ENCODE results near the gene TUBGCP6. TPM values are rescaled to one million over a fixed set of nuclear protein-coding genes. Genes with fewer than 3 reads are reported as not detected.

Gene TUBGCP6
- total RNA-seq, 1 experiment from 2014 or later: 31.3 TPM

GRCh38 chr22:50182176-50183081, 62.4 kb downstream of the TUBGCP6 start:
- in situ Hi-C loops (cut with HindIII; ENCODE audit: low pct_unique_long_range_greater_than_20kb, low sequenced_read_pairs): no loop called here
- DNase-seq (ENCODE audit: low read depth, low spot score): no peak
- intact Hi-C loops (cut with micrococcal nuclease; ENCODE audit: unreplicated experiment): no loop called here
- Histone ChIP-seq H3K36me3 (ENCODE audit: control insufficient read depth, insufficient read depth, low read length) (no peaks in the 10 kb centered on the region), H3K27me3 (ENCODE audit: control insufficient read depth, insufficient read depth, low read length) (no peaks in the 10 kb centered on the region), H3K27ac (ENCODE audit: low read length) (no peak overlapping the region), H3K4me1 (ENCODE audit: control insufficient read depth, insufficient read depth, low read length) (peaks cover 17% of the 10 kb centered on the region; the same call in 1 of the 2 replicates), H3K4me3 (ENCODE audit: low read depth in 2 of 2, low read length in 2 of 2) (no peak overlapping the region), H3K9me3 (ENCODE audit: control insufficient read depth, insufficient read depth, low read depth, low read length) (no peaks in the 10 kb centered on the region)
- TF ChIP-seq POLR2AphosphoS5 (IDR thresholded peaks at IDR 0.05; ENCODE audit: low read depth, low read length) (no peak), REST (IDR thresholded peaks at IDR 0.05; ENCODE audit: insufficient read depth in 1 of 2, low read depth in 2 of 2, low read length in 1 of 2) (no peak), TCF7L2 (IDR thresholded peaks at IDR 0.05; ENCODE audit: low read depth, low read length) (no peak), CTCF (IDR thresholded peaks at IDR 0.05) (no peak), SIN3A (IDR thresholded peaks at IDR 0.05; ENCODE audit: borderline replicate concordance, insufficient read depth, low read depth, low read length) (no peak)
- no TSS peak for BruUV-seq (replicated peaks)
- ATAC-seq: no peak
- ChIA-PET POLR2A (interaction anchor here (0.5 kb wide), 1 partner anchor 36 kb away, joined by 8 read pairs; no protein-coding TSS in a partner anchor), CTCF (no interaction called here)

- H3K27ac ChIP-seq (ENCODE audit: low read length): no peak overlapping the region
- ChIA-PET POLR2A (no interaction called here), CTCF (no interaction called here)
- intact Hi-C loops (cut with micrococcal nuclease; ENCODE audit: unreplicated experiment) (no loop called here), in situ Hi-C loops (cut with HindIII; ENCODE audit: low pct_unique_long_range_greater_than_20kb, low sequenced_read_pairs) (no loop called here)
- H3K36me3 ChIP-seq (ENCODE audit: control insufficient read depth, insufficient read depth, low read length): no peaks in the 10 kb centered on the region
- no TSS peak for BruUV-seq (replicated peaks)
- ATAC-seq: no peak
- no peak for DNase-seq (ENCODE audit: low read depth, low spot score)
- no peaks in the 10 kb centered on the region for H3K9me3 ChIP-seq (ENCODE audit: control insufficient read depth, insufficient read depth, low read depth, low read length)
- TF ChIP-seq TCF7L2 (IDR thresholded peaks at IDR 0.05; ENCODE audit: low read depth, low read length): no peak
- no peak for TF ChIP-seq POLR2AphosphoS5 (IDR thresholded peaks at IDR 0.05; ENCODE audit: low read depth, low read length)
- TF ChIP-seq CTCF (IDR thresholded peaks at IDR 0.05): no peak
- no peak overlapping the region for H3K4me3 ChIP-seq (ENCODE audit: low read depth in 2 of 2, low read length in 2 of 2)
- H3K27me3 ChIP-seq (ENCODE audit: control insufficient read depth, insufficient read depth, low read length): no peaks in the 10 kb centered on the region
- H3K4me1 ChIP-seq (ENCODE audit: control insufficient read depth, insufficient read depth, low read length): peaks cover 14% of the 10 kb centered on the region; the same call in 1 of the 2 replicates
These were observed 63.9 kb downstream of the TUBGCP6 start for GRCh38 chr22:50180727-50181521.
